Measurements from ENCODE around the gene TPCN1.

- TF ChIP-seq POLR2A (IDR thresholded peaks at IDR 0.05) (no peak), CTCF (IDR thresholded peaks at IDR 0.05) (no peak)
Measured at GRCh38 chr12:113297621-113298471, 76.6 kb downstream of the TPCN1 start.
